ENCODE results near the gene TSPAN5. TPM values are rescaled to one million over a fixed set of nuclear protein-coding genes. Genes with fewer than 3 reads are reported as not detected.
"Not testable (repeated sequence)": the region's sequence is repeated elsewhere in the genome, so short reads cannot be mapped to it uniquely, and the experiment has no call there.

TSPAN5 gene
- polyA plus RNA-seq, 12 donors, result 12.2 to 27.4 (median 17.4) TPM; not detected in 1

GRCh38 chr4:98502031-98502430 is 156.4 kb downstream of the TSPAN5 start:
- DNase-seq, result no peak

GRCh38 chr4:98501383-98501782 is 157.0 kb downstream of the TSPAN5 start:
- no peak for DNase-seq

- no peak for DNase-seq
Measured at GRCh38 chr4:98498774-98499173, 159.6 kb downstream of the TSPAN5 start.

- no peak for DNase-seq
Measured at GRCh38 chr4:98496152-98496845, 162.1 kb downstream of the TSPAN5 start.

DNA sequence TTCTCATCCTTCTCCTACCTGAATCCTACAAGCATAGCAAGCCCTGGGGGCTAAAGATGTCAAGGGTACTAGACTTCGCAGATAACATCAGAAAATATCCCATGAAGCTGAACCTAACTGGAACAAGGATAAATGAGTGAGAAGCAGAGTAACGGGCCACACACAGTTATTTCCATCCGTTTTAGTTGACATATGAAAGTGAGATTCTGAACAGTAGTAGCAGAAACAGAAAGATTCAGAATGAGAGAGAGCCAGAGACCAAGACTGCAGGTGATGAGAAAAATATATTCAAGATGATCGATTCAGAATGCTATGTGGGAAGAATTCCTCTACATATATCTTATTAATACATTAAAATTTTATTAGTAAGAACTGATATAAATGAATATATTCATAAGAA is 165.1 kb downstream of the TSPAN5 start:
- DNase-seq, result no peak

- DNase-seq, result no peak
Measured at GRCh38 chr4:98491899-98492559, 166.4 kb downstream of the TSPAN5 start.

DNA sequence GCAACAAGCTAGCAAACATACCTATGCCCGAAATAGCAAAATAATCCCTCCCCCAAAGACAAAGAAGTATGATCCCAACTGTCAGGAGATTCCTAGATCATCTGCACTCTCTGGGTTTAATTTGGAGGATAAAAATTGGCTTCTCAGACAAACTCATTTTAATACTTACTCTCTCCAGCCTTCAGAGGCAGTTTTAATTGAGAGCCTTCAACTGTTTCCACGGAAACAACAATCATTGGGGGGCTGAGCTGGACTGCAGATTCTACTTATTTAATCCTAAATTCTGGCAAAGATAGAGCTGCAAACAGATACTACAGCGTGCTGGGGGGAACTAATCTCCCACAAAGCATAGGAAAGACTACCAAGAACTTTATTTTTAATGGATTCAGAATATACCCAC is 168.2 kb downstream of the TSPAN5 start:
- no peak for DNase-seq

DNA sequence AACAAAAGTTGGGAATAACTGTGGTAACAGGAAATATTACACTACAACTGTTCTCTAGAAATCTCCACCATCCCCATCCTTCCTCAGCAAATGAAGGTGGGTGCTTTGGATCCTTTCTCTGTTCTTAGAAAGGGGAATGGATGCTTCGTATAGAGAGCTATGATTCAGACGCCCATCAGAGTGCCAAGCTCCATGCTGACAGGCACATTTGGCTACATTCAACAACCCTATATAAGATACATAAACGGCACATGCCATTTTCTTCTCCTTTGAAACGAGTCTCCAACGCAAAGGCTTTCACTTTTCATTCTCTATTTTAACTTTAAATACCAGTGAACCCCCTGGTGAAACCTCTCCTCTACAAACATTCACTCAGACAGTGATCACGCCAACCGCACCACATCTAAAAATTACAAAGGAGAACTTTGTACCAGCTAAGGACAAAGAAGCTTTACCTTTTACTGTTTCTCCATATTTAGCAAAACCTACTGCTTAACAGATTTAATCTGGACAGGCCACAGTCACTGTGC is 172.5 kb downstream of the TSPAN5 start:
- no peak for DNase-seq

DNA sequence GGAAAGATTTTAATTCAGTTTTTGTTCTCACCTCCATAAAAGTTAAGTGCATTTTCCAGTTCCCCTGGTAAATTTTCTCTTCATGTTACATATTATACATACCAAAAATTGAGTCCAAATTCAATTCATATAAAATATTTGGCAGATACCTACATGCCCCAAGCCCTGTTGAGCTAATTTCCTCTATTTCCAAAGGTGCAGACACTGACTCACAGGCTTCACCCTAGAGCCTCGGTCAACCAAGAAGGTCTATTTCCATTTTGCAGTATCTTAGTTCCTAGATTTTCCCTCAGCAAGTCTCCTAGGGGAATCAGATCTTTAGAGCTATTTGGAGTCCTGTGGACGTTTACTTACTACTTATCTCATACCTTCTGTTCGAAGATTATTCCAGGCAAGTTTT is 174.4 kb downstream of the TSPAN5 start:
- no peak for DNase-seq

DNA sequence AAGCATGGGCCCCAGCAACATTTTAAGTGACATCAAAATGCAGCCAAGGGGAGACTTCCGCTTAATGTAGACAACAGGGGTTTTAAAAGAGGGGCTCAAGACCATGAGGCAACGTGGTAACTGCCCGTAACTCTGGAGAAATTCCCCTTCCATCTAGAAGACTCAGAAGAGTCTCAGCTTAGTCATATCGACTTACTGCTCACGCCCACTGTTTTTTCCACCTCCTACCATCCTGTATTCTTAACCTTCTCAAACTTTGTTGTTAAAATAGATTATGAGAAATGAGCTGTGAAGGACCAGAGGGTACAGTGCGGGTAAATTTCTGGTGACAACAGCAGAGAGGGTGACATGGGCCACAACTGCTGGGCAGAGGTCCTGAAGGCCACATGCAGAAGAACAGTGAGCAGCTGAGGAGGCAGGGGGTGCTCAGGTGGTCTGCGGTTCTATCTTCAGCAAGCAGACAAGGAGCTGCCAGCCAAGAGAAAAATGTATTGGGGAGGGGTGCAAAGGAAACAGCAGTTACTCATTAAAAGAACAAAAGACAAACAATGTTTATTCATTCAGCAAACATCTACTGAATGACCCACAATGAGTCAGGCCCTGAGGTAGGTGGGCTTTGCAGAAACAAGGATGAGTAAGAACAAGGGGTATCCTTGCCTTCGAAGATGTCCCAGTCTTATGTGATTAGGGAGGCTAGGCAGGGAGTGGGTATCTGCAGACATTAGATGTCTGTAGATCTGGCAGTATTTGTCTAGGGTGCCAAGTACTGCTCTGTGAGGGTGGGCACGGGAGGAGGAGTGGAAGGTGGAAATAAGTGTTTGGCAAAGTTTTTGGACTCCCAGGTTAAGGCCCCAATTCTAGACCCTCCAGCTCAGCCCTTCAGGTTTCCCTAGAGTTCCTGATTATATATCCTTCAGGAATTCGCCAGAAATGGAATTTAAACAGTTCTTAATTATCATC is 175.3 kb downstream of the TSPAN5 start:
- DNase-seq, result no peak

GRCh38 chr4:98482503-98482846 is 175.9 kb downstream of the TSPAN5 start:
- no peak for DNase-seq

DNA sequence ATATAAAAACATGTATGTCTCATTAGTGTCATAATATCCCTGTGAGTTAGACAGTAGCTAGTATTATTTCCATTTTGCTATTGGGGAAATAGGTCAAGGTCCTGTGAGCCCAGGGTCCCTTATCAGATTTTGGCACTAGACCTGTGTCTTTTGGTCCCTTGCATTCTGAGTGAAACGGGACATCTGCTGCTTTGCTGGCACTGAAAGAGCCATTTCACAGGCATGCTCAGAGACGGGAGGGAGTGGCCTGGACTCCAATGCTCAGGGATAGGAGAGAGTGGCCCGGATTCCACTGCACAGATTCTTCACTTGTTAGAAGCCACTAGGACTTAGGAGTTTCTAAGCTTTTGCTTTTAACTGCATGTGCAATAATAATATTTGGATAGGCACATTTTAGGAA is 177.2 kb downstream of the TSPAN5 start:
- DNase-seq, result no peak

GRCh38 chr4:98480535-98480934 is 177.9 kb downstream of the TSPAN5 start:
- no peak for DNase-seq

DNA sequence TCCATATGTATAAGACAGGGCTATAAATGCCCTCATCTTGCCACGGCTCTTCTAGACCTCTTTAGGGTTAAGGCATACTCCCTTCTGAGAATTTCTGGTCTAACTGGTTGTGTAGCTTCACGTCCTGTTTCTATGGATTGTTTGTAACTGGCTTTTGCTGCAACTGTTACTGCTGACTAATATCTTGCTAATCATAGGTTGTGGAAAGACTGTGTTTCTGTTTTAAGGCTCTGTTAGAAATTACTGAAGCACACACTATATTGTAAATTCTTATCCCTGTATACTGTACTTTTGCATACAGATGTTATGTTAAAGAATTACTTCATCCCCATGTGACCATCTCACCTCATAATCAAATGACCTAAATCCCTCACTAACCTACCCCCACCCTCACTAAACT is 178.8 kb downstream of the TSPAN5 start:
- DNase-seq, result not testable (repeated sequence)

DNA sequence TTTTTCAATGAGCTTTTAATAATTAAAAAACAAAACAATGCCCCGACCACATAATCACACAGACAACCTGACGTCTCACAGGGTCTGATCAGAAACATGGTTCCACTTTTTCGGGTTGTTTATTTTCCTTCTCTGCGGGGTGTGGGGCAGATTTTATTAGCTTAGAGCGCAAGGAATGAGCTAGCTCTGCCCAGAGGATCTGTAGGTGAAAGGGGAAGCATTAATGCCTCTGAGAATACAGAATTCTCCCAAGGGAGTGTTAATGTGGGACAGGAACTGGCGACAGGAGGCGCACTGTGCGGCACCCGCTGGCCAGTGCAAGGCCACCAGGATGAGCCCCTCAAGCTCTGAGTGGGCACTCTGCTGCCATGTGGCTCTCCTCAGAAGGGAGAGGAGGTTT is 181.5 kb downstream of the TSPAN5 start:
- no peak for DNase-seq

- no peak for DNase-seq
Measured at GRCh38 chr4:98474408-98474844, 184.0 kb downstream of the TSPAN5 start.

DNA sequence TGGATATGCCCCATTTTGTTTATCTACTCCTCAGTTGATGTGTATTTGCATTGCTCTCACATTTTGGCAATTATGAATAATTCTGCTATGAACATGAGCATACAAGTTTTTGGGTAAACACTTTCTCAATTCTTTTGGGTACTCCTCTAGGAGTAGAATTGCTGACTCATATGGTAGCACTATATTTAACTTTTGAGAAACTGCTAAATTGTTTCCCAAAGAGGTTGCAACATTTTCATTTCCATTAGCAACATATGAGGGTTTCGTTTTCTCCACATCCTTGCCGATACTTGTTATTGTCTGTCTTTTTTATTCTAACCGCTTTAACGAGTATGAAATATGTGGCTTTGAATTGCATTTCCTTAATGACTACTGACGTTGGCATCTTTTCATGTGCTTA is 185.4 kb downstream of the TSPAN5 start:
- DNase-seq, result no peak

- no peak for DNase-seq
Measured at GRCh38 chr4:98470831-98471230, 187.6 kb downstream of the TSPAN5 start.

GRCh38 chr4:98470366-98470765 is 188.0 kb downstream of the TSPAN5 start:
- DNase-seq, result no peak

GRCh38 chr4:98469771-98470170 is 188.6 kb downstream of the TSPAN5 start:
- no peak for DNase-seq

DNA sequence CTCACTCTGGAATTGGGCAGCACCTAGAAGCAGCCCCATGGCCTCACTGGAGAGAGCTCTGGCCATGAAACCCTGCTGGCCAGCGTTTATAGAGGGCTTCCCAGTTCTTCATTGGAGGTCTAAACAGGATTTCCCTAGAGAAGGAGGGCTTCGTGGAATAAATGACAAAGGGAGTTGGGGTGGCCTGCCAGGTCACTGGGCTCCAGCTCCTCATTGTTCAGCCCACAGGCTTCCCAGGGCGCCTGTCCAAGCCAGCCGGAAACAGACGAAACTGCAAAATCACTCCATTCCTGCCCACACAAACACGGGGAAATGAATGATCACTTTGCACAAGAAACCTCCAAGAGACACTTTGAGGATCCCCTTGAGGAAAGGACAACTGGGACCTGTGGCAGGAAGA is 189.7 kb downstream of the TSPAN5 start:
- DNase-seq, result peak; percentile 55

- DNase-seq, result peak; percentile 87
Measured at GRCh38 chr4:98467627-98468072, 190.8 kb downstream of the TSPAN5 start.

Measured in muscle of arm (tissue), 12 donors.